HL-60 (cell line): ENCODE results near the gene RALBP1.
A peak's percentile ranks its signal among the peaks of the same experiment; 100 is the strongest.

Experiments used
- DNase-seq, 2 experiments: peaks; one replicate each; pipeline ENCODE4 v3.0.0-alpha.2; 2010 to 2020; ENCODE audit warnings: low read depth in 1 of 2, low spot score in 1 of 2
- H3K27ac ChIP-seq: fragments of 250-450 bp; sonication (Bioruptor Pico); replicated peaks from 2 replicates; pipeline ENCODE4 v1.5.1; 2020; ENCODE audit warnings: mild to moderate bottlenecking, moderate library complexity
- H3K27me3 ChIP-seq: fragments of 250-450 bp; sonication (Bioruptor Pico); 2 replicates; pipeline ENCODE4 v1.5.1; 2021; ENCODE audit warnings: mild to moderate bottlenecking, moderate library complexity; ENCODE audit not compliant: insufficient read depth, poor library complexity, severe bottlenecking
- H3K4me3 ChIP-seq: replicated peaks from 2 replicates; pipeline ENCODE4 v1.5.1; 2011; ENCODE audit warnings: mild to moderate bottlenecking, control low read depth, low read length; ENCODE audit not compliant: insufficient read depth
- GABPA ChIP-seq: IDR thresholded peaks from 2 replicates; pipeline ENCODE4 v1.6.1; 2012; ENCODE audit warnings: low read depth
- POLR2AphosphoS5 ChIP-seq: IDR thresholded peaks from 2 replicates; pipeline ENCODE4 v1.6.1; 2012; ENCODE audit warnings: low read depth
- SPI1 ChIP-seq: IDR thresholded peaks from 2 replicates; pipeline ENCODE4 v1.6.1; 2012; ENCODE audit warnings: low read depth, mild to moderate bottlenecking, borderline replicate concordance
- TF ChIP-seq, protein P1 (sequence below): IDR thresholded peaks from one replicate; pipeline ENCODE4 v1.5.1; 2011; ENCODE audit warnings: low read length, control low read depth, inconsistent platforms; ENCODE audit not compliant: insufficient read depth
- TF ChIP-seq, protein P2 (sequence below): IDR thresholded peaks from 2 replicates; pipeline ENCODE4 v1.6.1; 2012; ENCODE audit warnings: low read depth; ENCODE audit not compliant: insufficient replicate concordance

The RALBP1 gene

DNA sequence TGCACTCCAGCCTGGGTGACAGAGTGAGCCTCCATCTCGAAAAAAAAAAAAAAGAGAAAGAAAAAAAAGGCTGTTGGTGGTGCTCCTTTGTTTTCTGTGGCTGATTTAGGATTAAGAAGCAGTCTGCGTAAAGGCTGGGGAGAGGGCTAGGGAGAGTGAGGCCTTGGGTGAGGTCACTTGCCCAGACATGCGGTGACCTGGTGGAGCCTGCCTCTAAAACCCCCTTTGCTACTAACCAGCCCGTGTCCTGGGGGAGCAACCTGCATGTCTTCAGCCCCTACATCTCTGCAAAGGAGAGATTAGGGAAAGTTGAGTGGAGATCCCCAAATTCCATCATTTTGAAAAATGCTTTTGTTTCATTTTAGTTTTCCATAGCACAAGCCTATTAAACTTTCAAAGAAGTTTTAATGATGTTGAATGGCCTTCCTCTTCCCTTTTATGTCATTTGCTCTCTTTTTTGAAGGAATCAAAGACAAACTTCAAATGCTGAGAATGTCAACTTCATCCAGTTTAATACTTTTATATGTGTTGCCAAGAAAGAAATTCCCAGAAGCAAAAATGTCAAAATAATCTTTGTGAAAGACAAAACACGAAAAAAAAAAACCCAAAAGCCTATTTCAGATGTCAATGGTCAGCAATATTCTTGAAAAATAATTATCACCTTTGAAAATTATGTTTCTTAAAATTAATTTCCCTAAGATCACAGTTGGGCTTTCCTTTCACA is 38.9 kb upstream of the RALBP1 start:
- Histone ChIP-seq H3K27ac (no peak overlapping the region), H3K27me3 (no peaks in the 10 kb centered on the region), H3K4me3 (no peak overlapping the region)
- DNase-seq: no peak
- TF ChIP-seq SPI1: no peak
- TF ChIP-seq, protein P1, sequence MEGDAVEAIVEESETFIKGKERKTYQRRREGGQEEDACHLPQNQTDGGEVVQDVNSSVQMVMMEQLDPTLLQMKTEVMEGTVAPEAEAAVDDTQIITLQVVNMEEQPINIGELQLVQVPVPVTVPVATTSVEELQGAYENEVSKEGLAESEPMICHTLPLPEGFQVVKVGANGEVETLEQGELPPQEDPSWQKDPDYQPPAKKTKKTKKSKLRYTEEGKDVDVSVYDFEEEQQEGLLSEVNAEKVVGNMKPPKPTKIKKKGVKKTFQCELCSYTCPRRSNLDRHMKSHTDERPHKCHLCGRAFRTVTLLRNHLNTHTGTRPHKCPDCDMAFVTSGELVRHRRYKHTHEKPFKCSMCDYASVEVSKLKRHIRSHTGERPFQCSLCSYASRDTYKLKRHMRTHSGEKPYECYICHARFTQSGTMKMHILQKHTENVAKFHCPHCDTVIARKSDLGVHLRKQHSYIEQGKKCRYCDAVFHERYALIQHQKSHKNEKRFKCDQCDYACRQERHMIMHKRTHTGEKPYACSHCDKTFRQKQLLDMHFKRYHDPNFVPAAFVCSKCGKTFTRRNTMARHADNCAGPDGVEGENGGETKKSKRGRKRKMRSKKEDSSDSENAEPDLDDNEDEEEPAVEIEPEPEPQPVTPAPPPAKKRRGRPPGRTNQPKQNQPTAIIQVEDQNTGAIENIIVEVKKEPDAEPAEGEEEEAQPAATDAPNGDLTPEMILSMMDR: no peak
- TF ChIP-seq, protein P2, sequence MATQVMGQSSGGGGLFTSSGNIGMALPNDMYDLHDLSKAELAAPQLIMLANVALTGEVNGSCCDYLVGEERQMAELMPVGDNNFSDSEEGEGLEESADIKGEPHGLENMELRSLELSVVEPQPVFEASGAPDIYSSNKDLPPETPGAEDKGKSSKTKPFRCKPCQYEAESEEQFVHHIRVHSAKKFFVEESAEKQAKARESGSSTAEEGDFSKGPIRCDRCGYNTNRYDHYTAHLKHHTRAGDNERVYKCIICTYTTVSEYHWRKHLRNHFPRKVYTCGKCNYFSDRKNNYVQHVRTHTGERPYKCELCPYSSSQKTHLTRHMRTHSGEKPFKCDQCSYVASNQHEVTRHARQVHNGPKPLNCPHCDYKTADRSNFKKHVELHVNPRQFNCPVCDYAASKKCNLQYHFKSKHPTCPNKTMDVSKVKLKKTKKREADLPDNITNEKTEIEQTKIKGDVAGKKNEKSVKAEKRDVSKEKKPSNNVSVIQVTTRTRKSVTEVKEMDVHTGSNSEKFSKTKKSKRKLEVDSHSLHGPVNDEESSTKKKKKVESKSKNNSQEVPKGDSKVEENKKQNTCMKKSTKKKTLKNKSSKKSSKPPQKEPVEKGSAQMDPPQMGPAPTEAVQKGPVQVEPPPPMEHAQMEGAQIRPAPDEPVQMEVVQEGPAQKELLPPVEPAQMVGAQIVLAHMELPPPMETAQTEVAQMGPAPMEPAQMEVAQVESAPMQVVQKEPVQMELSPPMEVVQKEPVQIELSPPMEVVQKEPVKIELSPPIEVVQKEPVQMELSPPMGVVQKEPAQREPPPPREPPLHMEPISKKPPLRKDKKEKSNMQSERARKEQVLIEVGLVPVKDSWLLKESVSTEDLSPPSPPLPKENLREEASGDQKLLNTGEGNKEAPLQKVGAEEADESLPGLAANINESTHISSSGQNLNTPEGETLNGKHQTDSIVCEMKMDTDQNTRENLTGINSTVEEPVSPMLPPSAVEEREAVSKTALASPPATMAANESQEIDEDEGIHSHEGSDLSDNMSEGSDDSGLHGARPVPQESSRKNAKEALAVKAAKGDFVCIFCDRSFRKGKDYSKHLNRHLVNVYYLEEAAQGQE: no peak
- no peak for TF ChIP-seq GABPA
- TF ChIP-seq POLR2AphosphoS5: no peak

DNA sequence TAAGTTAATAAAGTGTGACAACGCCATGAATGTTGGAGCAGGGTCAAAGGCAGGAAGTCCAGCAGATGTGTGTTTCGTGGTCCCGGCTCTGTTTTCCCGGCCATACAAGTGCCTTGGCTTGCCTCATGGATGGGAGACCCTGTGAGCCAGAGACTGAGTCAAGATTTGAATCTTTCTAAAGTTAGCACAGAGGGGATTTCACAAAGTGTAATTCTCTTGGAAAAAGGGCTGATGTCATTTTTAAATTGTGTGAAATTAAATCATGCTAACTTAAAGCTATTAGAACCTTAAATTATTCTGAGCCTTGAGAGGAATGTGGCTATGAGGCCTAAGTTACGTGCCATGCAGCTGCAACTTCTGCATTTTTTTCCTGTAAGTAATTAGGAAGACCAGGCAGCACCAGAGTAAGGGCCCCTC is 38.3 kb upstream of the RALBP1 start:
- H3K27ac ChIP-seq: no peak overlapping the region
- H3K4me3 ChIP-seq: no peak overlapping the region
- DNase-seq: peak in 1 of 2 experiments; percentile 22
- TF ChIP-seq, protein P2: no peak
- TF ChIP-seq, protein P1: no peak
- no peaks in the 10 kb centered on the region for H3K27me3 ChIP-seq

DNA sequence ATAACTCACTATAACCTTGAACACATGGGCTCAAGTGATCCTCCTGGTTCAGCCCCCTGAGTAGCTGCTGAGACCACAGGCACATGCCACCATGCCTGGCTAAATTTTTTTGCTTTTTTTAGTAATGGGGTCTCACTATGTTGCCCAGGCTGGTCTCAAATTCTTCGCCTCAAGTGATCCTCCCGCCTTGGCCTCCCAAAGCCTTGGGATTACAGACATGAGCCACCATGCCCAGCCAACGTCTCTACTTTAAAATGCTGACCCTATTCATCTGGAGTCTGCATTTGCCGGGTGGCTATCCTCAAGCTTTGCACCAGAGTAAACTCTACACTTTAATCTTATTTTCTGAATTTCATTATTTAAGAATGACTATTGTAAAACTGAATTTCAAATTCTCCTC is 37.6 kb upstream of the RALBP1 start:
- DNase-seq: no peak
- TF ChIP-seq, protein P1: no peak
- TF ChIP-seq POLR2AphosphoS5: no peak
- TF ChIP-seq SPI1: no peak
- TF ChIP-seq GABPA: no peak
- TF ChIP-seq, protein P2: no peak
- Histone ChIP-seq H3K27me3 (no peaks in the 10 kb centered on the region), H3K27ac (no peak overlapping the region), H3K4me3 (no peak overlapping the region)
